M059J (cell line): ENCODE results near the gene GSK3A. TPM values are rescaled to one million over a fixed set of nuclear protein-coding genes. Genes with fewer than 3 reads are reported as not detected.

Experiments
- DNase-seq: peaks from one replicate; pipeline ENCODE4 v3.0.0-alpha.2; 2012; ENCODE audit warnings: low read depth
- total RNA-seq: library from RNA; depleted of rRNA; stranded (reverse); fragments of >200 nt; shearing (Covaris generic); gene quantifications from 2 replicates; pipeline ENCODE4 v1.2.3, GENCODE V29; 2014

GSK3A gene
- total RNA-seq, 1 experiment from 2014 or later, result 32.7 TPM

GRCh38 chr19:42249769-42250168, 7.4 kb upstream of the GSK3A start:
- no peak for DNase-seq

GRCh38 chr19:42249149-42249750, 6.8 kb upstream of the GSK3A start:
- no peak for DNase-seq

- DNase-seq, result no peak
Observed at GRCh38 chr19:42248270-42249148, 6.1 kb upstream of the GSK3A start.

- no peak for DNase-seq
Observed at GRCh38 chr19:42247640-42248199, 5.3 kb upstream of the GSK3A start.

DNA sequence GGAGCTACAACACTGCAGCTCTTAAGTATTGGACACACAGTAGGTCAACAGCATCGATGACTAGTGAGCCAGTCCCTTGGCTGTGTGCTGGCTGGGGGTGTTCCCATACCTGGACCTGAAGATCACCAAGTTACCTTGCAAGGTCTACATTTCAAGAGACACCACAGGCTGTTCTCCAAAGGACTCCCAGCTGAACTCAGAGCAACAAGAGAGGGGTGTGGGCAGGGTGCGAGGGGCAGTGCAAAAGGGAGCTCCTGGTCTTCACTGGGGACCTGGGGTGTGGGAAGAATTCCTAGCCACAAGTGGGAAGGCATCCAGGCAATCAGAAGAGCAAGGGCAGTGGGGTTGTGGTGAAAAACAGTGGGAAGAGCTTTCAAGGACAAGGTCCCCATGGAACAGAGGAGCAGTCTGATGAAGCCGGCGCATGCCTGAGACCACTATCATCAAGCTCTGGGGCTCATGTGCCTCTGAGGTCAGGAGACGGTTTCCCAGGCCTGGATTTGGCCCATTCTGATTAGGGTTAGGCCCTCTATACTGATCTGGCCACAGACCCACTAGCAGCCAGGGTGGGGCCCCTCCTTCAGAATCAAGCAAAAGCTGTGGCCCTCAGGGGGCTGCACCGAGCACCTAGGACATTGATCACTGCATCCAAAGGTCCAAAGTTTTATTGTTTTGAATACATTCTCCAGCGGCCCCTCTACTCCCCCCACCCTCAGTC, 4.7 kb upstream of the GSK3A start:
- DNase-seq, result no peak

DNA sequence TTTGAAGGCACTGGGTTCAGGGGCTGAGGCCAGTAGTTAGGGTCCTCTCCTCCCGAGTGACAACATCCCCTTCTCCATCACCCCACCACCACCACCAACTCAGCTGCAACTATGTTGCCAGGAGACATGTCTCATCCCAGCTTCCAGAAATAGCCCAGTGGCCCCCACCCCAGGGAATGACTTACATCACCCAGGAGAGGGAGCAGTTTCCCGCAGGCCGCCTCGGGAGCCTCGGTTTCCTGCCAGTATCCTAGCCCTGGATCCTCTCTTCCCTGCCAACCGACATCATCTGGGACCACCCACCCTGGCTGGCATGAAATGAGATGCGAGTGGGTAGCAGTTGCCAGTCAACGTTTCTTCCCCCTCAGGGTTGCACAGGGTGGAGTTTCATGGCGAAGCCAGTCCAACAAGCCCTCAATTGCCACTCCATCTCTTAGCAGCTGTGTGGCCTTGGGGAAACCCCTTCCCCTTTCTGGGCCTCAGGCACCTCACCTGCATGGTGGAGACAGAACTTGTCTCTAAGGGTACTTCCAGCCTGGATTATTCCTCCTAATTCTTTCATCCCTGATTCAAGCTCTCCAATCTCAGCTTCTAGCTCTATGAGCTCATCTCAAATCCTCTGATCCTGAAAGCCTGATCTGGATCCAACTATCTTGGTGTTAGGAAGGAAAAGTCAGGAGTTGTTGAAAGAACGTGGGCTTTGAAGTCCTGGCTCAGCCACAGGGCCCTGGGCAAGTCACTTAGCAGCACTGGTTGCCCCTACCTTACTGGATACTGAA, 3.9 kb upstream of the GSK3A start:
- DNase-seq, result peak; percentile 76

DNA sequence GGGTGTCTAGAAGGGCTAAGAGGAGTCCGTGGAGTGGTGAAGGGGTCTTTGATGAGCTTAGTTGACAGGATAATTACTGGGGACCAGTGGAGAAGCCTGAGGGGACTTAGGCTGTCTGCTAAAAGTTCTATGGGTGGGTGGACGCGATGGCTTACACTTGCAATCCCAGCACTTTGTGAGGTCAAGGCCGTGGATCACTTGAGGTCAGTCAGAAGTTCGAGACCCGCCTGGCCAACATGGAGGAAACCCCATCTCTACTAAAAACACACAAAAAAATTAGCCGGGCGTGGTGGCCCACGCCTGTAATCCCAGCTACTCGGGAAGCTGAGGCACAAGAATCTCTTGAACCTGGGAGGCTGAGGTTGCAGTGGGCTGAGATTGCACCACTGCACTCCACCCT, 2.8 kb upstream of the GSK3A start:
- DNase-seq, result no peak

- DNase-seq, result peak; percentile 95
Observed at GRCh38 chr19:42244347-42245220, 2.2 kb upstream of the GSK3A start.

GRCh38 chr19:42242069-42242511, 312 bp downstream of the GSK3A start:
- DNase-seq, result no peak

GRCh38 chr19:42241279-42241678, 1.1 kb downstream of the GSK3A start:
- DNase-seq, result no peak

- no peak for DNase-seq
Observed at GRCh38 chr19:42239544-42240220, 2.7 kb downstream of the GSK3A start.

DNA sequence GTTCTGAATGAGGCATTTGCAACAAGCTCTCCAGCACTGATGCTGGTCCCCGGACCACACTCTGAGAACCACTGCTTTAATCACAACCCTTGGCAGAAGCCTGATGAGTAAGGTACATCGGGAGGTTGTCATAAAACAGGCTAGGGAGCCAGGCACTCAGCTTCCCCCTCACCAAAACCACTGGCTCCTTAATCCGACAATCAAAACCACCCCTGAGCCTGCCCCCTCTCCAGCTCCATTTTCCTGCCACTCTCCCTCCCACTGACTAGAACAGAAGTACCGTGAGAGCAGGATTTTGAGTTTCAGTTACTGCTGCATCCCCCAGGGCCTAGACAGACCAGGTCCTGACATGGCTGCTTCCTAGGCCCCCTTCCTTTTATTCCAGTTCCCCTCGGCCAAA, 7.2 kb downstream of the GSK3A start:
- DNase-seq, result no peak

GRCh38 chr19:42234364-42234763, 8.0 kb downstream of the GSK3A start:
- DNase-seq, result no peak

DNA sequence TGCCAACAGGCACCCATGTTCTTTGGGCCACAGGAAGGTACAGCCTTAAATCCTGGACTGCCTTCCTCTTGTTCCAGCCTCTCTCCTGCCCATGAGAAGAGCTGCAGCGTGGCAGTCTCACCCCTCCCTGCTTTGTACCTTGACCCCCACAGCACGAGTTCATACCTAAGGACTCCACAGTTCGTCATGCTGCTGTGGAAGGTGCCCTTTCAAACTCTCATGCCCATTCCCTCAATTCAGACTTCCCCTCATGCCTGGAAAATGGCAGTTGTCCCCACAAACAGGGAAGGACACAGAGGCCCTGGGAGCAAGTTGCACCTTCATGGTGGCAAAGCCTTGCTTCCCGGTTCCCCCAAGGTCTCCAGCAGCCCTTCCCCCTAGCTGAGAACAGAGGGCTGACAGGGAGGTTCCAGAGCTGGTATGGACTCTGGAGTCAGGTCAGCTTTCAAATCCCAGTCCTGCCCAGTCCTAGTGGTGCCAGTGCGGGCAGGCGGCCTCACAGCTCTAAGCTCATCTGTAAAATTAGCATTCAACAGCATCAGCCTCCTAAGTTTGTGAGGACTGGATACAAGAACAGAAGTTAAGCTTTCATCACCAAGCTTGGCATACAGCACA, 8.6 kb downstream of the GSK3A start:
- DNase-seq, result no peak

- no peak for DNase-seq
Observed at GRCh38 chr19:42233106-42233505, 9.3 kb downstream of the GSK3A start.

GRCh38 chr19:42232435-42232834, 10.0 kb downstream of the GSK3A start:
- DNase-seq, result no peak

DNA sequence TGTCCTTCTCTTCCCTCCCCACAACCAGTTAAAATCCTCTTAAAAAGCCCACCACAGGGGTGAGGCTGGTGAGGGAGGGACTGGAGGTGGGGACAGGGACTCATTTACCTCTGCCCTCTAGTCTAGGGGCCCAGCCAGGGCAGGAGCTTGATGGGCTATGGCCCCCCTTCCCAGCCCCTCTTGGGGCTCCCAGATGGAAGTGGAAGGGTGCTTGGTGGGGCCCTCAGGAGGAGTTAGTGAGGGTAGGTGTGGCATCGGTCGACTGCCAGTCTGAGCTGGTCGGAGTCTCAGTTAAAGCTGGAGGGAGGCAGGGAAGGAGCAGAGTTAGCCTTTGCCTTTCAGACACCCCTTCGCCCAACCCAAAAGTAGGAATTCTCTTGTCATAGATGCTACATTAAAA, 11.8 kb downstream of the GSK3A start:
- DNase-seq, result no peak

GRCh38 chr19:42229855-42230351, 12.5 kb downstream of the GSK3A start:
- no peak for DNase-seq

DNA sequence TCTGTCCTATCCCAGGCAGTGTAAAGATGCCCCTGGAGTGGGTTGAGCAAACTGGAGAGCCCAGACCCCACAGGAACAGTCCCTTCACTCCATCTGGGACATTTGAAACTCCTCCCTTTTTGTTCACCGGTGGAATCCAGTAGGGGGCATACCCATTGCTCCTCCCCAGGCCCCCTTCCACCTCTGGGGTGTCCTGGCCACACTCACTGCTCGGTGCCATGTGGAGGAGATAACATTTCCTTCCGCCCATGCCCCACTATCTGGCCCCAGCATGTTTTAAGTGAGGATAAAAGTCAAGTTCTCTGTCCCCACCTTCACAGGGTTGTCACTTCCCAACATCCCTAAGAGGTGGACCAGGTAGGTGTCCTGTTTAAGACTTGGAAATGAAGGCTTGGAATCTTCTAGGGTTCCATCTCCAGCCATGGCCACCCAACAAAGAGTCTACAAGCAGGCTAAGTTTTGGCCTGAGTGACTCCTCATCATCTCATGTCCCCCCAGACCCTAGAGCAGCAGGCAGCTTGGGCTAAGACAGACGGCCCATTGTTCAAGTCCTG, 13.0 kb downstream of the GSK3A start:
- no peak for DNase-seq
